Renal cortex interstitium (tissue), 11 donors: ENCODE measurements around the gene AKR1B15. TPM values are rescaled to one million over a fixed set of nuclear protein-coding genes. Genes with fewer than 3 reads are reported as not detected.
A peak's percentile ranks its signal among the peaks of the same experiment; 100 is the strongest.
"Not testable (repeated sequence)": the region's sequence is repeated elsewhere in the genome, so short reads cannot be mapped to it uniquely, and the experiment has no call there.

Experiments
- DNase-seq, 11 donors: peaks; one replicate each; pipeline ENCODE4 v3.0.0-alpha.2; 2013; ENCODE audit warnings: low read depth in 9 of 11, low spot score in 4 of 11; ENCODE audit errors: extremely low read depth in 1 of 11
- polyA plus RNA-seq, 3 donors: library from polyadenylated mRNA; unstranded; fragments of 120-200 nt; gene quantifications; one replicate each; pipeline ENCODE4 v1.2.1, GENCODE V29; 2013; ENCODE audit not compliant: insufficient read length in 3 of 3

The AKR1B15 gene
- polyA plus RNA-seq, 3 donors: 0.26 TPM; not detected in 2

GRCh38 chr7:134528749-134529148 is 20.2 kb upstream of the AKR1B15 start:
- no peak for DNase-seq

- no peak for DNase-seq
These were observed 18.4 kb upstream of the AKR1B15 start for GRCh38 chr7:134530460-134530859.

GRCh38 chr7:134532180-134532953 is 16.5 kb upstream of the AKR1B15 start:
- DNase-seq: no peak

- no peak for DNase-seq
These were observed 16.0 kb upstream of the AKR1B15 start for GRCh38 chr7:134532954-134533218.

- no peak for DNase-seq
These were observed 15.6 kb upstream of the AKR1B15 start for GRCh38 chr7:134533288-134533771.

- no peak for DNase-seq
These were observed 14.3 kb upstream of the AKR1B15 start for GRCh38 chr7:134534633-134535032.

GRCh38 chr7:134535272-134535918 is 13.5 kb upstream of the AKR1B15 start:
- DNase-seq: no peak

GRCh38 chr7:134535919-134536299 is 13.0 kb upstream of the AKR1B15 start:
- no peak for DNase-seq

- not testable (repeated sequence) for DNase-seq
These were observed 12.4 kb upstream of the AKR1B15 start for GRCh38 chr7:134536558-134536957.

GRCh38 chr7:134537273-134537781 is 11.6 kb upstream of the AKR1B15 start:
- not testable (repeated sequence) for DNase-seq

GRCh38 chr7:134539380-134540004 is 9.4 kb upstream of the AKR1B15 start:
- DNase-seq: no peak

- DNase-seq: not testable (repeated sequence)
These were observed 7.3 kb upstream of the AKR1B15 start for GRCh38 chr7:134541501-134542194.

GRCh38 chr7:134542195-134542771 is 6.6 kb upstream of the AKR1B15 start:
- no peak for DNase-seq

GRCh38 chr7:134545380-134545779 is 3.5 kb upstream of the AKR1B15 start:
- DNase-seq: no peak

GRCh38 chr7:134545918-134546317 is 3.0 kb upstream of the AKR1B15 start:
- no peak for DNase-seq

- DNase-seq: no peak
These were observed 2.0 kb upstream of the AKR1B15 start for GRCh38 chr7:134546955-134547354.

- peak; percentile 38 to 72 (median 64) for DNase-seq
These were observed 1.4 kb upstream of the AKR1B15 start for GRCh38 chr7:134547397-134548054.

GRCh38 chr7:134549366-134549765 is 456 bp downstream of the AKR1B15 start:
- DNase-seq: no peak

GRCh38 chr7:134552105-134552504 is 3.2 kb downstream of the AKR1B15 start:
- DNase-seq: no peak
